COLO829 (cell line): Measurements from ENCODE around the gene LTO1.
"Not testable (repeated sequence)": the region's sequence is repeated elsewhere in the genome, so short reads cannot be mapped to it uniquely, and the experiment has no call there.

ENCODE experiments used
- DNase-seq: peaks from one replicate; pipeline ENCODE4 v3.0.0; 2012; ENCODE audit warnings: low spot score

The LTO1 gene

GRCh38 chr11:69632900-69633299 is 42.3 kb downstream of the LTO1 start:
- DNase-seq: no peak

- no peak for DNase-seq
These were observed 44.7 kb downstream of the LTO1 start for GRCh38 chr11:69630424-69630823.

- DNase-seq: no peak
These were observed 45.1 kb downstream of the LTO1 start for GRCh38 chr11:69630017-69630416.

DNA sequence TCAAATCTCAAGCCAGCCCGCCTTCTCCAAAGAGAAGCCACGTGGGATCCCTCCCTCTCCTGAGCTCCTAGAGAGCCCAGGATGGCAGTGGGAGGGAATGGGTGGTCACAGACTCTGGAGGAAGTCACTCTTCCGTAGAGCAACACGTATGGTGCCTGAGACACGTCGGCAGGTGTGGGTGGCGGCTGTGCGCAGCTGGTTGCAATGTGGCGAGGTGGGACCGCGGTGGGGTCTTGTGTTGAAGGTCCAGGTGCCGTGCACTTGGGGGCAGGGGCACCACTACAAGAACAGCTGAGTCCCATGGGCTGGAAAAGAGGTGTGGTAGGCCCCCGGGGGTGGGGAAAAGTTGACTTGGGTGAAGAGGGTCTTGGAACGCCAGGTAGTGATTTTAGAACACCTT is 47.6 kb downstream of the LTO1 start:
- no peak for DNase-seq

DNA sequence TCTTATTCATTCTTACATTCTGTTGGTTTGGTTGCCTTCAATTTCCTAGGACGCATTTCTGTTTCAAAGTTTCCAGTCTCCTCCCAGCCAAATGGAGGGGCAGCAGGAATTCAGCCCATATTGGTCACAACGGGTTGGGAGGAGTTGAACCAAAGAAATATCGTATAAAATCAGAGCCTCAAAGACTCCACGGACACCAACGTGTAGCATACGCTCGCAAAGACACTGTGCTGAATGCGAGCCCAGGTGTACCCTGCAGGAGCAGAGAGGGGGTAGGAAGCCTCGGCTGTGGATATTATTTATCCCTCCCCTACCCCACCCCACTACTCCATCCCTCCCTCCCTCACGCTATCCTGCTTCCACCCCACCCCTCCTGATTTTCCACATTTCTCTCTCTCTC is 49.7 kb downstream of the LTO1 start:
- no peak for DNase-seq

- no peak for DNase-seq
These were observed 50.9 kb downstream of the LTO1 start for GRCh38 chr11:69624293-69624692.

- DNase-seq: not testable (repeated sequence)
These were observed 53.0 kb downstream of the LTO1 start for GRCh38 chr11:69622097-69622681.

DNA sequence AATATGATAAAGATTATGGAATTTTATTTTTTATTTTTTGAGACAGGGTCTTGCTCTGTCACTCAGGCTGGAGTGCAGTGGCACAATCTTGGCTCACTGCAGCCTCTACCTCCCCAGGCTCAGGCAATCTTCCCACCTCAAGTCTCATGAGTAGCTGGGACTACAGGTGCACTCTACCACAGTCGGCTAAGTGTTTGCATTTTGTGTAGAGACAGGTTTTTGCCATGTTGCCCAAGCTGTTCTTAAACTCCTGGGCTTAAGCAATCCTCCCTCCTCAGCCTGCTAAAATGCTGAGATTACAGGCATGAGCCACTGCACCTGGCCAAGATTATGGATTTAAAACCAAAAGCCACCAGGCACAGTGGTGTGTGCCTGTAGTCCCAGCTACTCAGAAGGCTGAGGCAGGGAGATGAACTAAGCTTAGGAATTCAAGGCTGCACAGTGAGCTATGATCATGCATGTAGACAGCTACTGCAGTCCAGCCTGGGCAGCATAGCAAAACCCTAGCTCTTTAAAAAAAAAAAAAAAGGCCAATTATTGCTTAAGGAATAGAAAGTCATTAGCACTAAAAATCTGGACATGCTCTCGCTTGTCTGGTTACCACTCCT is 54.4 kb downstream of the LTO1 start:
- DNase-seq: no peak

GRCh38 chr11:69618237-69618636 is 56.9 kb downstream of the LTO1 start:
- DNase-seq: no peak

GRCh38 chr11:69617682-69618081 is 57.5 kb downstream of the LTO1 start:
- no peak for DNase-seq

DNA sequence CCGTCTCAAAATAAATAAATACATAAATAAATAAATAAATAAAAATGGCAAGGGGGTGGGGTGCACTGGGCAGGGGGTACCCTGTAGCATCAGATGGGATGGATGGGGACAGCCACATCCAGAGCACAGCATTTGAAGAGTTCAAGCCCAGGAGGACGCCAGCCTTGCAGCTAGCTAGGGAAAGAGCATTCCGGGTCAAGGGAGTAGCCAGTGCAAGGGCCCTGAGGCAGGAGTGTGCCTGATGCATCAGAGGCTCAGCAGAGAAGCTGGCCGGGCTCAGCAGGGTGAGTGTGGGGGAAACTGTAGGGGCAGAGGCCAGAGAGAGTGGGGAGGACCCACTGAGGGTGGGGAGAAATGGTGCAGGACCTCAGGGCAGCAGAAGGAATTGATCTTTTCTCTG is 57.9 kb downstream of the LTO1 start:
- no peak for DNase-seq
